IPS-18a (cell line): ENCODE measurements around the gene FAM3A.
A peak's percentile ranks its signal among the peaks of the same experiment; 100 is the strongest.

ENCODE experiments used
- H3K27ac ChIP-seq: one replicate; pipeline ENCODE4 v1.5.1; 2013; ENCODE audit warnings: low read length
- H3K27me3 ChIP-seq: one replicate; pipeline ENCODE4 v1.6.1; 2013; ENCODE audit warnings: mild to moderate bottlenecking, low read length; ENCODE audit not compliant: control insufficient read depth, insufficient read depth
- H3K36me3 ChIP-seq: one replicate; pipeline ENCODE4 v1.6.1; 2013; ENCODE audit warnings: low read depth, low read length; ENCODE audit not compliant: control insufficient read depth
- H3K4me1 ChIP-seq: one replicate; pipeline ENCODE4 v1.6.1; 2013; ENCODE audit warnings: low read depth, low read length; ENCODE audit not compliant: control insufficient read depth
- H3K4me3 ChIP-seq: one replicate; pipeline ENCODE4 v1.5.1; 2013; ENCODE audit warnings: low read length
- H3K9ac ChIP-seq: one replicate; pipeline ENCODE4 v1.6.1; 2013; ENCODE audit warnings: mild to moderate bottlenecking, low read length, moderate library complexity
- H3K9me3 ChIP-seq: one replicate; pipeline ENCODE4 v1.6.1; 2013; ENCODE audit warnings: low read depth, low read length; ENCODE audit not compliant: control insufficient read depth

The FAM3A gene

GRCh38 chrX:154530286-154530685 lies 14.3 kb upstream of the FAM3A start:
- H3K36me3 ChIP-seq, result peaks cover 13% of the 10 kb centered on the region
- H3K9me3 ChIP-seq, result no peaks in the 10 kb centered on the region
- H3K27me3 ChIP-seq, result peaks cover 10% of the 10 kb centered on the region
- H3K4me3 ChIP-seq, result no peak overlapping the region
- no peak overlapping the region for H3K27ac ChIP-seq
- no peaks in the 10 kb centered on the region for H3K4me1 ChIP-seq
- H3K9ac ChIP-seq, result no peak overlapping the region

DNA sequence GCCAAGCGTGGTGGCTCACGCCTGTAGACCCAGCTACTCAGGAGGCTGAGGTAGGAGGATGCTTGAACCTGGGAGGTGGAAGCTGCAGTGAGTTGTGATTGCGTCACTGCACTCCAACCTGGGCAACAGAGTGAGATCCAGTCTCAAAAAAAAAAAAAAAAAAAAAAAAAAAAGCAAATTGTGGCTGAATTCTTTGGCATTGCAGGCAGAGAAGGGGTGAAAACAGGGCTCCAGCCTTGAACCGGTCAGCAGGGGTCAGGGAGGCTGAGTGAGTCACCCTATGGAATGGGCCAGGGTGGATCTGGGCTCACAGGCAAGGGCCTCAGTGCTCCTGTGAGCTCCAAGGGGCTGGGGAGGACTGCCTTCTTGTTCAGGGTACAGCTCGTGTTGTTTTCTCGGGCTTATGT lies 13.2 kb upstream of the FAM3A start:
- H3K36me3 ChIP-seq, result peaks cover 13% of the 10 kb centered on the region
- peaks cover 20% of the 10 kb centered on the region for H3K27me3 ChIP-seq
- no peak overlapping the region for H3K4me3 ChIP-seq
- H3K9me3 ChIP-seq, result no peaks in the 10 kb centered on the region
- no peaks in the 10 kb centered on the region for H3K4me1 ChIP-seq
- no peak overlapping the region for H3K27ac ChIP-seq
- H3K9ac ChIP-seq, result no peak overlapping the region

DNA sequence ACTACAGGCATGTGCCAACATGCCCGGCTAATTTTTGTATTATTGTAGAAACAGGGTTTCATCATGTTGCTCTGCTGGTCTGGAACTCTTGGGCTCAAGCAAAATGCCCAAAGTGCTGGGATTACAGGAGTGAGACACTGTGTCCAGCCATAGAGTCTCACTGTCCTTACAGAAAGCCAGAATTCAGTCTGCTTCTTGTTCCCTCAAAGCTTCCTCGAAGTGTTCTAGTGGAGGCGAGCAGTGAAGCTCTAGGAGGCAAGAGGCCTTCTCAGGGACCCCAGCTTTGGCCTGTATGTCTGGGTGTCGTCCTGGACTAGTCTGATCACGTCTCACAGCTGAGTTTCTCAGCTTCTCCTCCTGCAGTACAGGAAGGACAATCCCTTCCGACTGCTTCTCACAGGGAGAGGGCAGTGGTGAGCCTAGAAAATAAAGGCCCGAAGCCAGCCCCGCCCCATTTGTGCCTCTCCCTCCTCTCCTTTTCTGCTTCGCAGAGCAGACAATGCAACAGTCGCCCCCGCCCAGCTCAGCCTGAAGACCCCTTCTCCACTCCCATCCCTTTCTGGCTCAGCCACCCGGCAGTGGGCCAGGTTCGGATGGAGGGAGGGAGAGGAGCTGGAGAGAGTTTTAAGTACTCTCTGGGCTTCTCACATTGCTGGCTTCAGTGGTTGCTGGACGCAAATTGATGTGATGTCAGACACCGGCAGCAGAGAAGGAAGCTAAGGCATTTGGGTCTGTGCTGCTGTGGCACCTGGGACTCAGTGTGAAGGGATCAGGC lies 11.1 kb upstream of the FAM3A start:
- Histone ChIP-seq H3K4me3 (peak overlapping the region; percentile 38), H3K36me3 (no peaks in the 10 kb centered on the region), H3K9ac (no peak overlapping the region), H3K4me1 (no peaks in the 10 kb centered on the region), H3K27me3 (peaks cover 38% of the 10 kb centered on the region), H3K9me3 (peaks cover 5% of the 10 kb centered on the region), H3K27ac (no peak overlapping the region)

DNA sequence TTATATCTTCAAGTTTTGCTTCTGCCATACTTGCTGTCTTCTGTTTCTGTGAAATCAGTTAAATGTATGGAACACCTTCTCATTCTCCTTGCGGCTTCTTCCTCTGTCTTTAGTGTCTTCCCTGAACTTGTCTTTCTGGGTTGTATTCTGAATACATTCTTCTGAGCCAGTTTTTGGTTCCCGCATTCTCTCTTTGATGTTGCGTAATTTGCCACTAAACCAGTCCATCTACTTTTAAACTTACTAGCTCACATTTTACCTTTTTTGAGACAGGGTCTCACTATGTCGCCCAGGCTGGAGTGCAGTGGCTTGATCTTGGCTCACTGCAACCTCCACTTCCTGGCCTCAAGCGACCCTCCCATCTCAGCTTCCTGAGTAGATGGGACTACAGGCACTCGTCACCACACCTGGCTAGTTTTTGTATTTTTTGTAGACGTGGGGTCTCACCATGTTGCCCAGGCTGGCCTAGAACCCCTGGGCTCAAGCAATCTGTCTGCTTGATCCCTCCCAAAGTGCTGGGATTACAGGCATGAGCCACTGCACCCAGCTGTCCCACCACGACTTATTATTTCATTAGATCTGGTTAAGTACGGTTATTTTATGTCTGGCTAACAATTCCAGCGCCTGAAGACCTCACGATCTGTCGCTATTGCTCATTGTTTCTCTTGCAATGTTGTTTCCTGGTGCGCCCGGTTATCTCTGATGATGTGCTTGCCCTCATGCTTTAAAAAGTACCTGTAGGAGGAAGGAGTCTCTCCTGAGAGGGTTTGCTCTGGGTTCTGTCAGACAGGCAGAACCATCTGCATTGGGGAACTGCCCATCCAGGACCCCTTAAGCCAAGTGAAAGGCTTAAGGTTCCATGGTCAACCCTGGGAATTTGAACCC lies 9.8 kb upstream of the FAM3A start:
- Histone ChIP-seq H3K27ac (no peak overlapping the region), H3K4me3 (no peak overlapping the region), H3K27me3 (peaks cover 39% of the 10 kb centered on the region), H3K9me3 (peaks cover 5% of the 10 kb centered on the region), H3K4me1 (no peaks in the 10 kb centered on the region), H3K36me3 (no peaks in the 10 kb centered on the region), H3K9ac (no peak overlapping the region)

DNA sequence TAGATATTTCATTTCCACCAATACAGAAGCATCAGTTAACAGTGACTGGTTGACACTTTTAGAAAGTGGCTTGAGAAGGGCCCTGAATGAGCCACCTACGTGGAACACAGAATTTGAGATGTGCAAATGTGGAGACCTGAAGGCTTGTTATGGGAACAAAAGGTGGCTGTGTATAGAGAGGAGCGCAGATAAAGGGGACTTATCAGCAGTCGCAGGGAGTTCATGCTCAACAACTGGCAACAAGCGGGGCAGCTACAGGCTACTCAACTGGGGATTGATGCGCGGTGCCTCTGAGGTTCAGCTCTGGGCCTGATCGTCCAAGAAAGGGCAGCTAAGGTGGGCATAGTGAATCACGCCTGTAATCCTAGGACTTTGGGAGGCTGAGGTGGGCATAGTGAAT lies 3.4 kb upstream of the FAM3A start:
- peaks cover 20% of the 10 kb centered on the region for H3K27me3 ChIP-seq
- H3K4me3 ChIP-seq, result no peak overlapping the region
- H3K9me3 ChIP-seq, result peaks cover 5% of the 10 kb centered on the region
- H3K9ac ChIP-seq, result no peak overlapping the region
- no peak overlapping the region for H3K27ac ChIP-seq
- peaks cover 3% of the 10 kb centered on the region for H3K4me1 ChIP-seq
- no peaks in the 10 kb centered on the region for H3K36me3 ChIP-seq

DNA sequence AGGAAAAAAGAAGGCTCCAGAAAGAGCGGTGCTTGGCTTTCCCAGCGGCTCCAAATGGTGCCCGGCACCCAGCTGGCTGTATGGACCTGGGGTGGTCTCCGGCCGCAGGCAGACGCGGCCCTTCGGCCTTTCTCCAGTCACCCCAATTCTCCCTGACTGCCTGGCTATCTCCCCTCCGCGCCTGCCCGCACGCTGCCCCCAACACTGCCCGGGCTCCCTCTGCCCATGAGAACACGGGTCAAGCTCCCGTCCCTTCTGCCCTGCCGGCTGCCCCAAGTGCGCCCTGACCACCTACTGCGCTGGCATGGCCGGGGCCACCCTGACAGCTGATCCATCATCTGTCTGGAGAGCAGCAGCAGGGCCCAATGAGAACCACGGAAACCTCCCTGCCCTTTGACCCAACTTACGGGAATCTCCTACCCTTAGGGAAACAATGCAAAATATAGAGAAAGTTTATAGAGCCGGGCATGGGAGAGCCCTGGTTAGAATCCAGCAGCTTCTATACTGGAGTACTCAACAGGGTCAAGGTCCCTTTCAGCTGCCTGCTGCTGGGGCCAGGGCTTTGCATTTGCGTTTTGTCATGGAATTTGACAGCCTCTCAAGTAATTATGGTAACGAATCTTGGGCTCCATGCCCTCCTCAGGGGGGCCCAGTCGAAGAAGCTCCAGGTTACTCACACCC lies 1.2 kb upstream of the FAM3A start:
- Histone ChIP-seq H3K9me3 (peaks cover under 1% of the 10 kb centered on the region), H3K9ac (peak overlapping the region; percentile 47), H3K36me3 (no peaks in the 10 kb centered on the region), H3K4me3 (peak overlapping the region; percentile 52), H3K4me1 (peaks cover 3% of the 10 kb centered on the region), H3K27ac (no peak overlapping the region), H3K27me3 (peaks cover 2% of the 10 kb centered on the region)

GRCh38 chrX:154516656-154517100 lies 646 bp upstream of the FAM3A start:
- Histone ChIP-seq H3K4me1 (peaks cover 3% of the 10 kb centered on the region), H3K27ac (no peak overlapping the region), H3K36me3 (no peaks in the 10 kb centered on the region), H3K9me3 (no peaks in the 10 kb centered on the region), H3K27me3 (no peaks in the 10 kb centered on the region), H3K4me3 (peak overlapping the region; percentile 52), H3K9ac (peak overlapping the region; percentile 47)

DNA sequence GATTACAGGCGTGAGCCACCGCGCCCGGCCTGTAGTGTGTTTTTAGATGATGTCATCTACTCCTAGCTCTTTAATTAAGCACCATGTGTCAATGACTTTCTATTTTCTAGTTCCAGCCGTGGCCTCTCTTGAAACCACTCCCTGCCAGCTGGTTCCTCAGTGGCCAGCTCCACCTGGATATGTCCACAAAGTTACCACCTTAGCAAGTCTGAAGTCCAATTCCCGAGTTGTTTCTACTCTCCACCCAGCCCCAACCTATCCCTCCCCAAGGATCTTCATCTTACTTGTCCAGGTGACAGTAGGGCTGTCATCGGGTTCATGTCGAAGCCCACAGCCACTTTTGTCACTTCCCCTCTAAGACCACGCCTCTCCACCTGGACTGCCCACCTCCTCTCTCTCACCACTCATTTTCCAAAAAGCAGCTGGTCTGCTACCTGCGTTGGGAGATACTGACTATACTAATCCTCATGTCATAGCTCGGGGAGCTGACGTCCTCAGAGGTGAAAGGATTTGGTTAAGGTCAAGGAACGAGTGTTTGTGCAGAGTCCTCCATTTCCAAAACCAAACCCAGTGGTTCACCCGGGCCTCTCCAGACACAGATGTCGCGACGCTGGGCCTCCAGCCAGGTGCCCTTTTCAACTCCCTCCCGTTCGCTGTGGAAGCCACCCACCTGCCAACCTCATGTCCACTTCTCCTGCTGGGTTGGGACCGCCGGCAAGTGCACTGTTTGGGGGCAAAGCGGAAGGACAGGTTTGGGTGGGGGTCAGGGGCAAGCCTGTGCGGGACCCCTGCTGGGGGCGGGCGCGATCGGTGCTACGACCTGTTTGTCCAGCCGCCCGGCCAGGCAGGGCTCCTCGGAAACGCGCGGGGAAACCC lies 704 bp downstream of the FAM3A start:
- H3K4me3 ChIP-seq, result peak overlapping the region; percentile 65
- no peaks in the 10 kb centered on the region for H3K27me3 ChIP-seq
- no peaks in the 10 kb centered on the region for H3K9me3 ChIP-seq
- no peaks in the 10 kb centered on the region for H3K36me3 ChIP-seq
- no peak overlapping the region for H3K27ac ChIP-seq
- H3K9ac ChIP-seq, result peak overlapping the region; percentile 61
- peaks cover 3% of the 10 kb centered on the region for H3K4me1 ChIP-seq

GRCh38 chrX:154513716-154514115 lies 2.3 kb downstream of the FAM3A start:
- H3K36me3 ChIP-seq, result no peaks in the 10 kb centered on the region
- H3K9ac ChIP-seq, result no peak overlapping the region
- H3K9me3 ChIP-seq, result peaks cover 4% of the 10 kb centered on the region
- H3K27me3 ChIP-seq, result no peaks in the 10 kb centered on the region
- H3K4me1 ChIP-seq, result peaks cover 3% of the 10 kb centered on the region
- no peak overlapping the region for H3K27ac ChIP-seq
- H3K4me3 ChIP-seq, result no peak overlapping the region

- H3K36me3 ChIP-seq, result no peaks in the 10 kb centered on the region
- H3K9ac ChIP-seq, result no peak overlapping the region
- H3K27ac ChIP-seq, result no peak overlapping the region
- H3K9me3 ChIP-seq, result peaks cover 4% of the 10 kb centered on the region
- H3K27me3 ChIP-seq, result no peaks in the 10 kb centered on the region
- H3K4me1 ChIP-seq, result peaks cover 3% of the 10 kb centered on the region
- H3K4me3 ChIP-seq, result no peak overlapping the region
Measured at GRCh38 chrX:154512879-154513553, 3.0 kb downstream of the FAM3A start.
